ENCODE results near the gene SLC25A22. TPM values are rescaled to one million over a fixed set of nuclear protein-coding genes. Genes with fewer than 3 reads are reported as not detected.

Gene SLC25A22
- total and polyA plus RNA-seq, 9 of the 15 experiments (the other 6 are each of a cell fraction or from before 2014, with no cell fraction given) = 0.41 to 55.4 (median 11.4) TPM

GRCh38 chr11:795634-796564 lies 2.2 kb downstream of the SLC25A22 start (continued):
- TF ChIP-seq ELF1 (tag; IDR thresholded peaks at IDR 0.05) (peak; percentile 45), SMARCA5 (IDR thresholded peaks at IDR 0.05) (no peak), HOMEZ (CRISPR knock-in tag; IDR thresholded peaks at IDR 0.05) (no peak), HOXB6 (CRISPR knock-in tag; IDR thresholded peaks at IDR 0.05; ENCODE audit: borderline replicate concordance) (no peak), ZNF253 (CRISPR knock-in tag; conservative IDR thresholded peaks at IDR 0.05) (no peak), ZNF184 (CRISPR knock-in tag; IDR thresholded peaks at IDR 0.05) (no peak), ZFP30 (CRISPR knock-in tag; IDR thresholded peaks at IDR 0.05; ENCODE audit: borderline replicate concordance) (no peak), HNRNPLL (IDR thresholded peaks at IDR 0.05; ENCODE audit: low read depth, low read length, poor library complexity, severe bottlenecking) (no peak), NR2C2 (CRISPR knock-in tag; IDR thresholded peaks at IDR 0.05) (no peak), NR2C2 (tag; IDR thresholded peaks at IDR 0.05) (no peak), SRSF9 (IDR thresholded peaks at IDR 0.05; ENCODE audit: borderline replicate concordance, low read depth, low read length) (no peak), ZNF41 (CRISPR knock-in tag; conservative IDR thresholded peaks at IDR 0.05) (no peak), HSF4 (CRISPR knock-in tag; IDR thresholded peaks at IDR 0.05; ENCODE audit: borderline replicate concordance) (no peak), DNMT1 (IDR thresholded peaks at IDR 0.05) (no peak)
- TF ChIP-seq, protein P1, sequence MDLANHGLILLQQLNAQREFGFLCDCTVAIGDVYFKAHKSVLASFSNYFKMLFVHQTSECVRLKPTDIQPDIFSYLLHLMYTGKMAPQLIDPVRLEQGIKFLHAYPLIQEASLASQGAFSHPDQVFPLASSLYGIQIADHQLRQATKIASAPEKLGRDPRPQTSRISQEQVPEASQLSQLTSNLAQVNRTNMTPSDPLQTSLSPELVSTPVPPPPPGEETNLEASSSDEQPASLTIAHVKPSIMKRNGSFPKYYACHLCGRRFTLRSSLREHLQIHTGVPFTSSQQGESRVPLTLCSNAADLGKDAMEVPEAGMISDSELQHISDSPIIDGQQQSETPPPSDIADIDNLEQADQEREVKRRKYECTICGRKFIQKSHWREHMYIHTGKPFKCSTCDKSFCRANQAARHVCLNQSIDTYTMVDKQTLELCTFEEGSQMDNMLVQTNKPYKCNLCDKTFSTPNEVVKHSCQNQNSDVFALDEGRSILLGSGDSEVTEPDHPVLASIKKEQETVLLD (IDR thresholded peaks at IDR 0.05) = no peak

All from K562 (cell line).